GM13977 (cell line): ENCODE measurements around the gene LRRC47.
"Not testable (repeated sequence)": the region's sequence is repeated elsewhere in the genome, so short reads cannot be mapped to it uniquely, and the experiment has no call there.

Experiments used
- DNase-seq: peaks from one replicate; pipeline ENCODE4 v3.0.0; 2012; ENCODE audit warnings: low spot score
- CTCF ChIP-seq: IDR thresholded peaks from 2 replicates; pipeline ENCODE4 v1.5.1; 2012; ENCODE audit warnings: mild to moderate bottlenecking, control low read depth; ENCODE audit not compliant: insufficient read depth; ENCODE audit errors: extremely low read depth, missing control alignments
- in situ Hi-C: fragments of 300-500 bp; cut with MboI; formaldehyde crosslinking; loops from one replicate; pipeline ENCODE4 v1.12.0; 2022; ENCODE audit warnings: low sequenced_read_pairs, low pct_unique_long_range_greater_than_20kb, mixed read lengths, inconsistent platforms; ENCODE audit not compliant: unreplicated experiment

Gene LRRC47

GRCh38 chr1:3805038-3805437 lies 8.7 kb upstream of the LRRC47 start:
- in situ Hi-C loops, result no loop called here
- DNase-seq, result no peak
- TF ChIP-seq CTCF, result no peak

GRCh38 chr1:3804627-3804944 lies 8.3 kb upstream of the LRRC47 start:
- DNase-seq, in situ Hi-C loops: not testable (repeated sequence)

- TF ChIP-seq CTCF, result no peak
- no peak for DNase-seq
- in situ Hi-C loops, result no loop called here
Observed at GRCh38 chr1:3803905-3804626, 7.8 kb upstream of the LRRC47 start.

- in situ Hi-C loops, DNase-seq: not testable (repeated sequence)
Observed at GRCh38 chr1:3800795-3801194, 4.5 kb upstream of the LRRC47 start.

GRCh38 chr1:3799976-3800685 lies 3.8 kb upstream of the LRRC47 start:
- in situ Hi-C loops, result no loop called here
- DNase-seq, result no peak
- no peak for TF ChIP-seq CTCF

- TF ChIP-seq CTCF, result no peak
- in situ Hi-C loops, result no loop called here
- no peak for DNase-seq
Observed at GRCh38 chr1:3795453-3796214, 664 bp downstream of the LRRC47 start.

- no peak for TF ChIP-seq CTCF
- in situ Hi-C loops, result no loop called here
- no peak for DNase-seq
Observed at GRCh38 chr1:3790952-3791351, 5.3 kb downstream of the LRRC47 start.
